ENCODE measurements around the gene TTC13.

TTC13 gene

DNA sequence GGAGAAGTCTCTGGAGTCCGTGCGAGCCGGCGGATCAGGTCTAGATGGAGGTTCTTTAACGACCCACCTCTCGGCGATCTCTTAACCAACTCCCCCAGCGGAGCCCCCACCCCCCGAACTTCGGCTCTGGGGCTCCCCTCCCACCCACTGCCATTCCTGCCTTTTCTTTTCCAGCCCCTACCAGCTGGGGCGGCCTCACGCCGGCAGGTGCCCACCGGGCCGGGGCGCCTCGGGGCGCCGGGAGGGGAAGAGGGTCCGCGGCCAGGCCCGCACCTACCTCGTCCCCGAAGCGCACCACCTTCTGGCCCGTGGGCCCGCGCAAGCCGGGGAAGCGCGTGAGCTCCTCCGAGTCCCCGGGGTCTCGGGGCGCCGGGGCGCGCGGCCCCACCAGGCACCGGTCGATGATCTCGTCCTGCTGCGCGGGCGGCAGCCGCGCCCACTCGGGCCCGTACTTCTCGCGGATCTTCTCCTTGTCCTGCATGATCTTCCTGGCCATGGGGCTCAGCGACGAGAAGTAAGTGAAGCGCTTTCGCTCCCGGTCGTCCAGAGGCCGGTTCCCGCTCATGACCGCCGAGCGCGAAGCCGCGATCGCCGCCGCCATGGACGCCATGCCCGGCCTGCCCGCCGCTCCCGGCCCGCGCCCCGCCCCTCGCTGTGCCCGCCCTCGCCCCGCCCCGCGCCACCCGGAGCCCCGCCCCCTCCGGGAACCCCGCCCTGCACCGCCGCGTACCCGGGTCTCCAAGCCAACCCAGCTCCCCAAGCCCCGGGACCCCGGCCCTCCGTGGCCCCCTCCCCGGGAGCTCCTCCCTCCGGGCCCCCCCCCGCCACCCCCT, 110.5 kb downstream of the TTC13 start, which contains the start of gene C1orf198:
TSS of gene C1orf198 (minus strand) at position 619 of the 833 bp plus-strand sequence. CDS start at position 610, 9 bp downstream.
- Histone ChIP-seq H3K4me3 (replicated peaks; ENCODE audit: low read depth, low read length) (peak within 1 kb of the TSS; percentile 81), H3K27me3 (replicated peaks; ENCODE audit: control insufficient read depth, insufficient read depth, low read length) (no peaks in the 10 kb centered on the region), H3K36me3 (ENCODE audit: control insufficient read depth, insufficient read depth, low read length) (no peaks in the 10 kb centered on the region)
- TF ChIP-seq, protein P1, sequence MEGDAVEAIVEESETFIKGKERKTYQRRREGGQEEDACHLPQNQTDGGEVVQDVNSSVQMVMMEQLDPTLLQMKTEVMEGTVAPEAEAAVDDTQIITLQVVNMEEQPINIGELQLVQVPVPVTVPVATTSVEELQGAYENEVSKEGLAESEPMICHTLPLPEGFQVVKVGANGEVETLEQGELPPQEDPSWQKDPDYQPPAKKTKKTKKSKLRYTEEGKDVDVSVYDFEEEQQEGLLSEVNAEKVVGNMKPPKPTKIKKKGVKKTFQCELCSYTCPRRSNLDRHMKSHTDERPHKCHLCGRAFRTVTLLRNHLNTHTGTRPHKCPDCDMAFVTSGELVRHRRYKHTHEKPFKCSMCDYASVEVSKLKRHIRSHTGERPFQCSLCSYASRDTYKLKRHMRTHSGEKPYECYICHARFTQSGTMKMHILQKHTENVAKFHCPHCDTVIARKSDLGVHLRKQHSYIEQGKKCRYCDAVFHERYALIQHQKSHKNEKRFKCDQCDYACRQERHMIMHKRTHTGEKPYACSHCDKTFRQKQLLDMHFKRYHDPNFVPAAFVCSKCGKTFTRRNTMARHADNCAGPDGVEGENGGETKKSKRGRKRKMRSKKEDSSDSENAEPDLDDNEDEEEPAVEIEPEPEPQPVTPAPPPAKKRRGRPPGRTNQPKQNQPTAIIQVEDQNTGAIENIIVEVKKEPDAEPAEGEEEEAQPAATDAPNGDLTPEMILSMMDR (IDR thresholded peaks at IDR 0.05; ENCODE audit: insufficient read depth, low read length, poor library complexity, severe bottlenecking), result no peak
- DNase-seq (ENCODE audit: extremely low read depth, insufficient read length), result peak; percentile 73

GRCh38 chr1:230867101-230867902, 111.4 kb downstream of the TTC13 start:
- peak overlapping the region; percentile 81 for H3K4me3 ChIP-seq (replicated peaks; ENCODE audit: low read depth, low read length)
- no peak for DNase-seq (ENCODE audit: extremely low read depth, insufficient read length)
- no peaks in the 10 kb centered on the region for H3K36me3 ChIP-seq (ENCODE audit: control insufficient read depth, insufficient read depth, low read length)
- TF ChIP-seq, protein P1 (IDR thresholded peaks at IDR 0.05; ENCODE audit: insufficient read depth, low read length, poor library complexity, severe bottlenecking), result no peak
- H3K27me3 ChIP-seq (replicated peaks; ENCODE audit: control insufficient read depth, insufficient read depth, low read length), result no peaks in the 10 kb centered on the region

- Histone ChIP-seq H3K4me3 (replicated peaks; ENCODE audit: low read depth, low read length) (no peak overlapping the region), H3K27me3 (replicated peaks; ENCODE audit: control insufficient read depth, insufficient read depth, low read length) (no peaks in the 10 kb centered on the region), H3K36me3 (ENCODE audit: control insufficient read depth, insufficient read depth, low read length) (no peaks in the 10 kb centered on the region)
- TF ChIP-seq, protein P1 (IDR thresholded peaks at IDR 0.05; ENCODE audit: insufficient read depth, low read length, poor library complexity, severe bottlenecking), result no peak
- no peak for DNase-seq (ENCODE audit: extremely low read depth, insufficient read length)
Measured at GRCh38 chr1:230866171-230867070, 112.2 kb downstream of the TTC13 start.

GRCh38 chr1:230865062-230865817, 113.4 kb downstream of the TTC13 start:
- no peaks in the 10 kb centered on the region for H3K36me3 ChIP-seq (ENCODE audit: control insufficient read depth, insufficient read depth, low read length)
- DNase-seq (ENCODE audit: extremely low read depth, insufficient read length), result no peak
- TF ChIP-seq, protein P1 (IDR thresholded peaks at IDR 0.05; ENCODE audit: insufficient read depth, low read length, poor library complexity, severe bottlenecking), result no peak
- no peaks in the 10 kb centered on the region for H3K27me3 ChIP-seq (replicated peaks; ENCODE audit: control insufficient read depth, insufficient read depth, low read length)
- no peak overlapping the region for H3K4me3 ChIP-seq (replicated peaks; ENCODE audit: low read depth, low read length)

GRCh38 chr1:230864441-230864840, 114.2 kb downstream of the TTC13 start:
- H3K4me3 ChIP-seq (replicated peaks; ENCODE audit: low read depth, low read length), result no peak overlapping the region
- TF ChIP-seq, protein P1 (IDR thresholded peaks at IDR 0.05; ENCODE audit: insufficient read depth, low read length, poor library complexity, severe bottlenecking), result no peak
- H3K27me3 ChIP-seq (replicated peaks; ENCODE audit: control insufficient read depth, insufficient read depth, low read length), result no peaks in the 10 kb centered on the region
- no peak for DNase-seq (ENCODE audit: extremely low read depth, insufficient read length)
- H3K36me3 ChIP-seq (ENCODE audit: control insufficient read depth, insufficient read depth, low read length), result no peaks in the 10 kb centered on the region
